HepG2 (cell line): ENCODE results near the gene PRUNE1. TPM values are rescaled to one million over a fixed set of nuclear protein-coding genes. Genes with fewer than 3 reads are reported as not detected.

Experiments used
- ATF7-NPFF ChIP-seq: sonication (generic); formaldehyde crosslinking; IDR thresholded peaks from 2 replicates; pipeline ENCODE4 v1.8.1; 2023; ENCODE audit warnings: mild to moderate bottlenecking, low read depth, missing genetic modification reagents, moderate library complexity
- HDAC6 ChIP-seq: fragments of 200-600 bp; sonication (generic); IDR thresholded peaks from 2 replicates; pipeline ENCODE4 v1.7.0; 2017; ENCODE audit warnings: mild to moderate bottlenecking, antibody characterized with exemption, low read length, low read depth
- IKZF4 ChIP-seq: sonication (generic); formaldehyde crosslinking; IDR thresholded peaks from 2 replicates; pipeline ENCODE4 v1.5.1; 2020; ENCODE audit warnings: borderline replicate concordance, mild to moderate bottlenecking, low read depth, missing genetic modification reagents; ENCODE audit errors: not compliant biosample characterization
- KDM2A ChIP-seq: sonication (generic); formaldehyde crosslinking; IDR thresholded peaks from 2 replicates; pipeline ENCODE4 v1.4.0; 2020; ENCODE audit warnings: low read depth, missing genetic modification reagents, borderline replicate concordance
- MYNN ChIP-seq: sonication (generic); formaldehyde crosslinking; IDR thresholded peaks from 2 replicates; pipeline ENCODE4 v1.4.0; 2020; ENCODE audit warnings: mild to moderate bottlenecking, low read depth, missing genetic modification reagents
- NFE2L2 ChIP-seq: fragments of 150-350 bp; IDR thresholded peaks from 2 replicates; pipeline ENCODE4 v1.6.1; 2014; ENCODE audit warnings: low read length
- NPAS2 ChIP-seq: sonication (generic); formaldehyde crosslinking; IDR thresholded peaks from 2 replicates; pipeline ENCODE4 v1.8.0; 2022; ENCODE audit warnings: mild to moderate bottlenecking, missing genetic modification reagents, borderline replicate concordance
- SATB2 ChIP-seq: sonication (generic); formaldehyde crosslinking; IDR thresholded peaks from 2 replicates; pipeline ENCODE4 v1.5.0; 2020; ENCODE audit warnings: missing genetic modification reagents
- SRSF1 ChIP-seq: fragments of 200-400 bp; formaldehyde crosslinking; optimal IDR thresholded peaks from 2 replicates; pipeline ENCODE3; 2017; ENCODE audit warnings: mild to moderate bottlenecking, low read depth, low read length, moderate library complexity
- TARDBP ChIP-seq: sonication (generic); formaldehyde crosslinking; IDR thresholded peaks from 2 replicates; pipeline ENCODE4 v1.8.0; 2022; ENCODE audit warnings: mild to moderate bottlenecking, missing genetic modification reagents
- TBL1XR1 ChIP-seq: fragments of 150-350 bp; IDR thresholded peaks from 2 replicates; pipeline ENCODE4 v1.6.1; 2014; ENCODE audit warnings: borderline replicate concordance, low read length; ENCODE audit not compliant: partially characterized antibody
- YY1 ChIP-seq: IDR thresholded peaks from 2 replicates; pipeline ENCODE4 v1.6.1; 2011; ENCODE audit warnings: low read length, low read depth, moderate library complexity, mild to moderate bottlenecking; ENCODE audit not compliant: insufficient read depth, insufficient replicate concordance
- ZNF280D ChIP-seq: sonication (generic); formaldehyde crosslinking; IDR thresholded peaks from 2 replicates; pipeline ENCODE4 v1.5.1; 2020; ENCODE audit warnings: mild to moderate bottlenecking, missing genetic modification reagents
- ZNF720 ChIP-seq: sonication (generic); formaldehyde crosslinking; IDR thresholded peaks from 2 replicates; pipeline ENCODE4 v1.4.0; 2020; ENCODE audit warnings: missing genetic modification reagents
- ZNF724P ChIP-seq: sonication (generic); formaldehyde crosslinking; IDR thresholded peaks from 2 replicates; pipeline ENCODE4 v1.8.0; 2022; ENCODE audit warnings: missing genetic modification reagents, borderline replicate concordance
- ZSCAN21 ChIP-seq: sonication (generic); formaldehyde crosslinking; IDR thresholded peaks from 2 replicates; pipeline ENCODE4 v1.8.0; 2022; ENCODE audit warnings: mild to moderate bottlenecking, missing genetic modification reagents, moderate library complexity, borderline replicate concordance
- polyA plus RNA-seq, 8 experiments: library from polyadenylated mRNA; depleted of rRNA in 3 of 8; stranded (reverse) in 7 of 8; unstranded in 1 of 8; fragments of >200 nt; fragmentation: Illumina TruSeq in 4 of 8; extraction: Trizol in 4 of 8; gene quantifications; 2 replicates each; pipeline versions ENCODE4 v1.2.1 to v1.2.3, GENCODE V29; 2011 to 2016; ENCODE audit warnings: low read depth in 4 of 8, missing spikeins in 1 of 8, mixed read lengths in 1 of 8; ENCODE audit not compliant: insufficient read depth in 1 of 8
- total RNA-seq, 5 experiments: library from RNA; depleted of rRNA; stranded (reverse); fragments of >200 nt; fragmentation: Illumina TruSeq; extraction: Trizol; gene quantifications; 2 replicates each; pipeline ENCODE4 v1.2.3, GENCODE V29; 2016; ENCODE audit warnings: low read depth in 1 of 5
- TF ChIP-seq, protein P1 (sequence below): sonication (generic); formaldehyde crosslinking; IDR thresholded peaks from 2 replicates; pipeline ENCODE4 v1.8.1; 2022; ENCODE audit warnings: mild to moderate bottlenecking, missing genetic modification reagents
- TF ChIP-seq, protein P2 (sequence below): sonication (generic); formaldehyde crosslinking; IDR thresholded peaks from 2 replicates; pipeline ENCODE4 v1.8.1; 2023; ENCODE audit warnings: mild to moderate bottlenecking, inconsistent platforms, moderate library complexity, missing genetic modification reagents, borderline replicate concordance
- TF ChIP-seq, protein P3 (sequence below): sonication (generic); formaldehyde crosslinking; IDR thresholded peaks from 2 replicates; pipeline ENCODE4 v1.4.0; 2020; ENCODE audit warnings: missing genetic modification reagents; ENCODE audit errors: not compliant biosample characterization
- TF ChIP-seq, protein P4 (sequence below): sonication (generic); formaldehyde crosslinking; IDR thresholded peaks from 2 replicates; pipeline ENCODE4 v1.8.0; 2022; ENCODE audit warnings: low read depth, missing genetic modification reagents

The PRUNE1 gene
- total and polyA plus RNA-seq, 2 of the 13 experiments (the other 11 are each of a cell fraction or from before 2014, with no cell fraction given), result 19.0 to 31.9 TPM

GRCh38 chr1:151012684-151013471 is 4.6 kb downstream of the PRUNE1 start (continued):
- TF ChIP-seq HDAC6 (no peak), ZSCAN21 (CRISPR knock-in tag) (no peak), NPAS2 (CRISPR knock-in tag) (no peak), TBL1XR1 (no peak), TARDBP (CRISPR knock-in tag) (peak; percentile 83), YY1 (no peak), MYNN (no peak), ATF7-NPFF (CRISPR knock-in tag) (no peak), ZNF720 (CRISPR knock-in tag) (no peak), ZNF724P (peak; percentile 58; the same call in 1 of the 2 replicates), IKZF4 (CRISPR knock-in tag) (peak; percentile 47), ZNF280D (CRISPR knock-in tag) (peak; percentile 80; the same call in 1 of the 2 replicates), SATB2 (CRISPR knock-in tag) (no peak), KDM2A (CRISPR knock-in tag) (no peak), NFE2L2 (no peak; the same call in 1 of the 2 replicates), SRSF1 (no peak)
- TF ChIP-seq, protein P1, sequence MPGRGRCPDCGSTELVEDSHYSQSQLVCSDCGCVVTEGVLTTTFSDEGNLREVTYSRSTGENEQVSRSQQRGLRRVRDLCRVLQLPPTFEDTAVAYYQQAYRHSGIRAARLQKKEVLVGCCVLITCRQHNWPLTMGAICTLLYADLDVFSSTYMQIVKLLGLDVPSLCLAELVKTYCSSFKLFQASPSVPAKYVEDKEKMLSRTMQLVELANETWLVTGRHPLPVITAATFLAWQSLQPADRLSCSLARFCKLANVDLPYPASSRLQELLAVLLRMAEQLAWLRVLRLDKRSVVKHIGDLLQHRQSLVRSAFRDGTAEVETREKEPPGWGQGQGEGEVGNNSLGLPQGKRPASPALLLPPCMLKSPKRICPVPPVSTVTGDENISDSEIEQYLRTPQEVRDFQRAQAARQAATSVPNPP (CRISPR knock-in tag), result no peak
- TF ChIP-seq, protein P2, sequence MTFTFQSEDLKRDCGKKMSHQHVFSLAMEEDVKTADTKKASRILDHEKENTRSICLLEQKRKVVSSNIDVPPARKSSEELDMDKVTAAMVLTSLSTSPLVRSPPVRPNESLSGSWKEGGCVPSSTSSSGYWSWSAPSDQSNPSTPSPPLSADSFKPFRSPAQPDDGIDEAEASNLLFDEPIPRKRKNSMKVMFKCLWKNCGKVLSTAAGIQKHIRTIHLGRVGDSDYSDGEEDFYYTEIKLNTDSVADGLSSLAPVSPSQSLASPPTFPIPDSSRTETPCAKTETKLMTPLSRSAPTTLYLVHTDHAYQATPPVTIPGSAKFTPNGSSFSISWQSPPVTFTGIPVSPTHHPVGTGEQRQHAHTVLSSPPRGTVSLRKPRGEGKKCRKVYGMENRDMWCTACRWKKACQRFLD (CRISPR knock-in tag), result no peak
- TF ChIP-seq, protein P3, sequence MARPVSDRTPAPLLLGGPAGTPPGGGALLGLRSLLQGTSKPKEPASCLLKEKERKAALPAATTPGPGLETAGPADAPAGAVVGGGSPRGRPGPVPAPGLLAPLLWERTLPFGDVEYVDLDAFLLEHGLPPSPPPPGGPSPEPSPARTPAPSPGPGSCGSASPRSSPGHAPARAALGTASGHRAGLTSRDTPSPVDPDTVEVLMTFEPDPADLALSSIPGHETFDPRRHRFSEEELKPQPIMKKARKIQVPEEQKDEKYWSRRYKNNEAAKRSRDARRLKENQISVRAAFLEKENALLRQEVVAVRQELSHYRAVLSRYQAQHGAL (CRISPR knock-in tag), result no peak
- TF ChIP-seq, protein P4, sequence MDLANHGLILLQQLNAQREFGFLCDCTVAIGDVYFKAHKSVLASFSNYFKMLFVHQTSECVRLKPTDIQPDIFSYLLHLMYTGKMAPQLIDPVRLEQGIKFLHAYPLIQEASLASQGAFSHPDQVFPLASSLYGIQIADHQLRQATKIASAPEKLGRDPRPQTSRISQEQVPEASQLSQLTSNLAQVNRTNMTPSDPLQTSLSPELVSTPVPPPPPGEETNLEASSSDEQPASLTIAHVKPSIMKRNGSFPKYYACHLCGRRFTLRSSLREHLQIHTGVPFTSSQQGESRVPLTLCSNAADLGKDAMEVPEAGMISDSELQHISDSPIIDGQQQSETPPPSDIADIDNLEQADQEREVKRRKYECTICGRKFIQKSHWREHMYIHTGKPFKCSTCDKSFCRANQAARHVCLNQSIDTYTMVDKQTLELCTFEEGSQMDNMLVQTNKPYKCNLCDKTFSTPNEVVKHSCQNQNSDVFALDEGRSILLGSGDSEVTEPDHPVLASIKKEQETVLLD (CRISPR knock-in tag), result no peak
